ENCODE results near the gene SNED1. TPM values are rescaled to one million over a fixed set of nuclear protein-coding genes. Genes with fewer than 3 reads are reported as not detected.
A peak's percentile ranks its signal among the peaks of the same experiment; 100 is the strongest.

The SNED1 gene
- total RNA-seq, 3 donors from 2014 or later = 27.1 to 46.9 (median 35.2) TPM

- Histone ChIP-seq H3K27me3 (no peaks in the 10 kb centered on the region), H3K9me3 (peaks cover 10 to 14% of the 10 kb centered on the region in 2 donors), H3K36me3 (no peaks in the 10 kb centered on the region), H3K27ac (peak overlapping the region; percentile 69 to 92), H3K4me1 (peaks cover 8 to 17% of the 10 kb centered on the region in 2 donors), H3K4me3 (peak overlapping the region; percentile 67 to 97 (median 76))
- peak; percentile 17 to 49 for DNase-seq (ENCODE audit: low spot score in 2 of 2)
- intact Hi-C loops (cut with DNase I; ENCODE audit: low total_unique reads) = loop anchor here (10.0 kb wide), 1 partner anchor 84 kb away; no protein-coding TSS in a partner anchor
- TF ChIP-seq CTCF (IDR thresholded peaks at IDR 0.05) (no peak), POLR2A (IDR thresholded peaks at IDR 0.05) (no peak), POLR2AphosphoS5 (IDR thresholded peaks at IDR 0.05) (no peak)
Observed at GRCh38 chr2:240998995-240999791, 775 bp downstream of the SNED1 start.

DNA sequence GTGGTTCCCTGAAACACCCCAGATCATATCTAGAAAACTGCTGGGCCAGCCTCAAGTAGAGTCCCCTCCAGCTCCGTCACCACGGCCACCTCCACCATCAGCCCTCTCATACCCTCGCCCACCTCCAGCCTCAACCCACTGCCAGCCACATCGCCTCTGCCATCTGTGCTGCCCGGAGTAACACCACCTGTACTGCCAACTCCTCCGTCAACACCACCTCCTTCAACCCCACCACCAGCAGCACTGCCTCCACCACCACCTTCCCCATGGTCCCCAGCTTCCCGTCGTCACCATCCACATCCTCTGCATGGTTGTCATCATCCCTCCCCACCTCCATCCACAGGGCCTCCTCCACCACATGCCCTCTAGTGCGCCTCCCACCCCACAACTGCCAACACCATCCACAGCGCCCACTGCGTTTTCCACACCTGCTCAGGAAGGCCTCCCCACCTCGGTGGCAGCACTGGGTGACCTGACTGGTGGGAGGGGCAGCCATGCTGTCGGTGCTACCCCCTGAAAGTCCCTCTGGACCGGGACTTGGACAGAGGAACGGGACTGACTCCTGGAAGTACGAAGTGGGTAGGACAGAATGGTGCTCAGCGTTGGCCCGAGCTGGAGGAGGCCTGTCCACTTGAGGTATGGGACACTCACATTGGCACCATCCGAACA, 1.6 kb downstream of the SNED1 start:
- H3K27me3 ChIP-seq = no peaks in the 10 kb centered on the region
- peaks cover 8 to 17% of the 10 kb centered on the region in 2 donors for H3K4me1 ChIP-seq
- peak in 1 of 2 donors; percentile 49 for DNase-seq (ENCODE audit: low spot score in 2 of 2)
- H3K4me3 ChIP-seq = peak overlapping the region; percentile 67 to 97 (median 76)
- H3K36me3 ChIP-seq = no peaks in the 10 kb centered on the region
- intact Hi-C loops (cut with DNase I; ENCODE audit: low total_unique reads) = loop anchor here (10.0 kb wide), 1 partner anchor 85 kb away; no protein-coding TSS in a partner anchor
- peak overlapping the region in 1 of 2 donors; percentile 92 for H3K27ac ChIP-seq
- TF ChIP-seq POLR2A (IDR thresholded peaks at IDR 0.05) = no peak
- TF ChIP-seq POLR2AphosphoS5 (IDR thresholded peaks at IDR 0.05) = no peak
- no peak for TF ChIP-seq CTCF (IDR thresholded peaks at IDR 0.05)
- H3K9me3 ChIP-seq = peaks cover 14 to 17% of the 10 kb centered on the region in 2 donors

DNA sequence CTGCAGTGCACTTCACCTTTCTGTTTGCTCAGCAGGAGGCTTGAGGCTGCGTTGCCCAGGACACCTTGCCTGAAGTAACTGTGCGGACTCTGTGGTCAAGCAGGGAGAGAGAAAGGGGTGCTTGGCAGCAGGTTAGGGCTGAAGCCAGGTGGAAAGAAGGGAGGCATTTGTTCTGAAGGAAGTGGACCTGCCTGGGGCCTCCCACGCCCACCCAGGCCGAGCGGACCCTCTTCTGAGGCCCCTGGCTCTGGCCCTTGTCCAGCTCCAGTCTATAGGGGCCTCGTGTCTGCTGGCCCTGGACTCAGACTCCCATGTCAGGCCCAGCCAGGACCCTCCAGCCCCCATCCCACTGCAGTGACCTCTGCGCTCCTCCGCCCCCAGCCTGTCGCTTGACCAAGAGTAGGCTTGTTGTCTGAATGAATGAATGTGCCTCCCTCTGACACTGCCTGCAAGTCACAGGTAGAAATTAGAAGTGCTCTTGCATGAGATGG, 2.5 kb downstream of the SNED1 start:
- peak overlapping the region; percentile 67 to 97 (median 76) for H3K4me3 ChIP-seq
- H3K27me3 ChIP-seq = no peaks in the 10 kb centered on the region
- intact Hi-C loops (cut with DNase I; ENCODE audit: low total_unique reads) = no loop called here
- DNase-seq (ENCODE audit: low spot score in 2 of 2) = peak; percentile 17 to 40
- peaks cover 8 to 17% of the 10 kb centered on the region in 2 donors for H3K4me1 ChIP-seq
- H3K9me3 ChIP-seq = peaks cover 14 to 23% of the 10 kb centered on the region in 2 donors
- TF ChIP-seq CTCF (IDR thresholded peaks at IDR 0.05) (no peak), POLR2AphosphoS5 (IDR thresholded peaks at IDR 0.05) (no peak), POLR2A (IDR thresholded peaks at IDR 0.05) (no peak)
- no peak overlapping the region for H3K27ac ChIP-seq
- H3K36me3 ChIP-seq = no peaks in the 10 kb centered on the region

- H3K9me3 ChIP-seq = peaks cover 14 to 25% of the 10 kb centered on the region in 2 donors
- no peaks in the 10 kb centered on the region for H3K27me3 ChIP-seq
- H3K27ac ChIP-seq = no peak overlapping the region
- H3K4me1 ChIP-seq = peaks cover 8 to 17% of the 10 kb centered on the region in 2 donors
- no peak for TF ChIP-seq POLR2A (IDR thresholded peaks at IDR 0.05)
- TF ChIP-seq CTCF (IDR thresholded peaks at IDR 0.05) = no peak
- TF ChIP-seq POLR2AphosphoS5 (IDR thresholded peaks at IDR 0.05) = no peak
- peak; percentile 15 to 46 for DNase-seq (ENCODE audit: low spot score in 2 of 2)
- intact Hi-C loops (cut with DNase I; ENCODE audit: low total_unique reads) = no loop called here
- H3K36me3 ChIP-seq = no peaks in the 10 kb centered on the region
- peak overlapping the region in 1 of 3 donors; percentile 97 for H3K4me3 ChIP-seq
Observed at GRCh38 chr2:241001413-241002274, 3.2 kb downstream of the SNED1 start.

Data from breast epithelium (tissue), 4 donors.